ENCODE results near the gene SLC38A8.

Gene SLC38A8

GRCh38 chr16:83969771-83970429 lies 72.7 kb downstream of the SLC38A8 start:
- no peak for DNase-seq (ENCODE audit: low read depth in 2 of 2)

- no peak for DNase-seq (ENCODE audit: low read depth in 2 of 2)
Measured at GRCh38 chr16:83968891-83969649, 73.5 kb downstream of the SLC38A8 start.

GRCh38 chr16:83968306-83968851 lies 74.2 kb downstream of the SLC38A8 start:
- no peak for DNase-seq (ENCODE audit: low read depth in 2 of 2)

GRCh38 chr16:83967838-83968305 lies 74.7 kb downstream of the SLC38A8 start, which contains the start of gene NECAB2:
Gene NECAB2 (plus strand): TSS chr16:83968244. CDS start chr16:83968649, 405 bp downstream.
- DNase-seq (ENCODE audit: low read depth in 2 of 2) = no peak

- no peak for DNase-seq (ENCODE audit: low read depth in 2 of 2)
Measured at GRCh38 chr16:83967091-83967490, 75.5 kb downstream of the SLC38A8 start.

- DNase-seq (ENCODE audit: low read depth in 2 of 2) = no peak
Measured at GRCh38 chr16:83966153-83966696, 76.4 kb downstream of the SLC38A8 start.

GRCh38 chr16:83965444-83966152 lies 77.0 kb downstream of the SLC38A8 start:
- no peak for DNase-seq (ENCODE audit: low read depth in 2 of 2)

GRCh38 chr16:83964684-83965443 lies 77.7 kb downstream of the SLC38A8 start:
- DNase-seq (ENCODE audit: low read depth in 2 of 2) = no peak

GRCh38 chr16:83963277-83964119 lies 79.1 kb downstream of the SLC38A8 start:
- no peak for DNase-seq (ENCODE audit: low read depth in 2 of 2)

- DNase-seq (ENCODE audit: low read depth in 2 of 2) = no peak
Measured at GRCh38 chr16:83961591-83961990, 81.0 kb downstream of the SLC38A8 start.

- DNase-seq (ENCODE audit: low read depth in 2 of 2) = no peak
Measured at GRCh38 chr16:83960521-83961249, 81.9 kb downstream of the SLC38A8 start.
